AG09319 (cell line): Measurements from ENCODE around the gene PRLR.

Source experiments
- DNase-seq: peaks from one replicate; pipeline ENCODE4 v3.0.0-alpha.2; 2010; ENCODE audit warnings: low read depth; ENCODE audit errors: extremely low read depth
- TF ChIP-seq, protein P1 (sequence below): IDR thresholded peaks from 2 replicates; pipeline ENCODE4 v1.5.1; 2011; ENCODE audit warnings: low read depth, mild to moderate bottlenecking, inconsistent platforms, low read length, moderate library complexity

The PRLR gene

DNA sequence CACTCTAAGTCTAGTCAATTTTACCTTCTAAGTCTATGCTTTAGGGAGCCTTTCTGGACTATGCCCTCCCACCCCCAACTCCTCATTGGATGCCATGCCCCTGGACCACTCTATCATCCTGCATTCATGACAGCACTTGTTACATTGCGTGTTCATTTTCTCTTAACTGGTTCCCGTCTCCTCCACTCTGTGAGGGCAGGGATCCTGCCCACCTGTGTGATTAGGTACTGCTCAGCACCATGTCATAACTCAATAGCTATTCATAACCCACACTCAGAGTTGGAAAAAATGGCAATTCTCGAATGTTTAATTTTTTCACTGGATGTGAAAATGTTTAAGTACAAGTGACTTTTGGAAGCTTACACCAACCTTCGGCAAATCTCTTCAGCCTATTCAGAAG lies 88.5 kb downstream of the PRLR start:
- TF ChIP-seq, protein P1, sequence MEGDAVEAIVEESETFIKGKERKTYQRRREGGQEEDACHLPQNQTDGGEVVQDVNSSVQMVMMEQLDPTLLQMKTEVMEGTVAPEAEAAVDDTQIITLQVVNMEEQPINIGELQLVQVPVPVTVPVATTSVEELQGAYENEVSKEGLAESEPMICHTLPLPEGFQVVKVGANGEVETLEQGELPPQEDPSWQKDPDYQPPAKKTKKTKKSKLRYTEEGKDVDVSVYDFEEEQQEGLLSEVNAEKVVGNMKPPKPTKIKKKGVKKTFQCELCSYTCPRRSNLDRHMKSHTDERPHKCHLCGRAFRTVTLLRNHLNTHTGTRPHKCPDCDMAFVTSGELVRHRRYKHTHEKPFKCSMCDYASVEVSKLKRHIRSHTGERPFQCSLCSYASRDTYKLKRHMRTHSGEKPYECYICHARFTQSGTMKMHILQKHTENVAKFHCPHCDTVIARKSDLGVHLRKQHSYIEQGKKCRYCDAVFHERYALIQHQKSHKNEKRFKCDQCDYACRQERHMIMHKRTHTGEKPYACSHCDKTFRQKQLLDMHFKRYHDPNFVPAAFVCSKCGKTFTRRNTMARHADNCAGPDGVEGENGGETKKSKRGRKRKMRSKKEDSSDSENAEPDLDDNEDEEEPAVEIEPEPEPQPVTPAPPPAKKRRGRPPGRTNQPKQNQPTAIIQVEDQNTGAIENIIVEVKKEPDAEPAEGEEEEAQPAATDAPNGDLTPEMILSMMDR = no peak
- no peak for DNase-seq

DNA sequence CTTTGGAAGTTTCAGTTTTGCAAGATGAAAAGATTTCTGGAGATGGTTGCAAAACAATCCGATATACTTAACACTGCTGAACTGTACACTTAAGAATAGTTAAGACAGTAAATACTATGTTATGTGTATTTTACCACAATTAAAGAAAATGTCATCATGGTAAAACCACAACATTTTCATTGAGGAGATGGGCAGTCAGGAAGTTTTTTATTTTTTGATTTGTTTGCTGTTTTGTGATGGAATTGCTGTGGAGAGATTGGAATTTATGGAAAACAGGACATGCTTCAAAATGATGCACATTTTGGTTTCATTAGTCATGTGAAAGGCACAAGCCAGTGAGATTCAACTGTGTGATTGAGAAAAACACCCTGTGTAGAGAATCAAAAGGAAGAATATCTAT lies 92.1 kb downstream of the PRLR start:
- no peak for DNase-seq
- TF ChIP-seq, protein P1 = no peak

DNA sequence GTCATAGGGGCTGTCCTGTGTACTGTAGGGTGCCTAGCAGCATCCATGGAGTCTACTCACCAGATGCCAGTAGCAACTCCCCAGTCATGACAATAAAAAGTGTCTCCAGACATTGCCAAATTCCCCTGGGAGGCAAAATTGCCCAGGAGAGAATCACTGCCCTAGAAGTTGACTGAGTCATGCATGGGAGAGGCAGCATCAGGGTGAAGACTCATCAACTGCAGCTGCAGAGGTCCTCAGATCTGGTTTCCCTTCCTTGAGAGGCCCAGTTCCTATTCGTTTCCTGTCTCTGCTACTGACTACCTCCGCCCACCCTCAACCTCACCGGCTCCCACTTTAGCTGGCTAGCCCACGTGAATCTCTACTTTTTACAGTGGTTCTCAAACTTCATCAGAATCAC lies 93.9 kb downstream of the PRLR start:
- DNase-seq = peak; percentile 39
- TF ChIP-seq, protein P1 = no peak

DNA sequence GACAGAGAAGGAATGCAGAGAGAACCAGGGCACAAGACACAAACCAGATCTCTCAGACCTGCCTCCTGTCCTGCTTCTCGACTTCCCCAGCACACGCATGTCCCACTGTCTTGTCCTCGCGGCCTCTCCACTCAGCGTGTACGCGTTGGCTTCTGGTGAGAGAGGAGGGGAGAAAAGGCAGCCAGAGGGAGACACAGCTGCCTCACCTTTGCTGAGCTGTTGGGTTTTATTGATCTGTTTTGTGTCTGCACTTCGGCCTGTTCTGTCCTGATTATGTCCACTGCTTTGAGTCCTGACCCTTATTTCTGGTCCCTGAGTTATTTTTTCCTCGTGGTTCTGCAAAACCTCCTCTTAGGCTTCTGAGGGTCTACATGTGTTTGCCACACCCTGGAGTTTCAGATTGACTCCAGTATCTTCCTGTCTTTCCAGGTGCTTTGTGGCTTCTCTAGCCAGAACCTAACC lies 95.0 kb downstream of the PRLR start:
- TF ChIP-seq, protein P1 = no peak
- DNase-seq = no peak

DNA sequence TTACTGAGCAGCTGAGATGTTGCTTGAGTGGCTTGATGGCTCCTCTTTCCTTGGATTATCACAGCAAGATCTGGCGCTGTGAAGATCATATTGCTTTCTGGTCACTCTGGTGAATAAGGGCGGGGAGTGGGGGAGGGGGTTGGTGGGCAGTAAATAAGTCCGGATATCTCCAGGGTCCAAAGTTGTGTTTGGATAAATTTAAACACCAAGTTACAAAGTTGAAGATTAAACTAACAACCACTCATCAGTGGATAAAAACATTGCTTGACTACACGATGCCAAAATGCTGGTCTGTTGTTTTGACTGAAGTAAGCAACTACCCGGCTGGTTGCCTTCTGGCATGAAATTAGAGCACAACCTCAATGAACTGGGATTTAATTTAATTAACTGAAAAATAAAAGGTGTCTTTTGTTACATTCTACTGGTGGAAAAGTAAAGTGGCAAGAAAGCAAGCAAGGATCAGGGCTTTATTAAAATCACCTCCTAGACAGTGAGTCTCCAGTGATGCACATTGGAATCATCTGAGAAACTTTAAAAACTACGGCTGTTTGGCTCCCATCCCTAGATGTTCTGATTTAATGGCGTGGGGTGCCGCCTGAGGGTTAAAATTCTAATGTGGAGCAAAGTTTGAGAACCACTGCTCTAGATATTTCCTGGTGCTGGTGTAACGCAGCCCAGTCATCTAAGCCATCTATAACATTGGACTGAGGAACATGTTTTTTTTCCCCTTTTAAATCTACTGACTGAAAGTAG lies 95.8 kb downstream of the PRLR start:
- TF ChIP-seq, protein P1 = no peak
- DNase-seq = no peak

DNA sequence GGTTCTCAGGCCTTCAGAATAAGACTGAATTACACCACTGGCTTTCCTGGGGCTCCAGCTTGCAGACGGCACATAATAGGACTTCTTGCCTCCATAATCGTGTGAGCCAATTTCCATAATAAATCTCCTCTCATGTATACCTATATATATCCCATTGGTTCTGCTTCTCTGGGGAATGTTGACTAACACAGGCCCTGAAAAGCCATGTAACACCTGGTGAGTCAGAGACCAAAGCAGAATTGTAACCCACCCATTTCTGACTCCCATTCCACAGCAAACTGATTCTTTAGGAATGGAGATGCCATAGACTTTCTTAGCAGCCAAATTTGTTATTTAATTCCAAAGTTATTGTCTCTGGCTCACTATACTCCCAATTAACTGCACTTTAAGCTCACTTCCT lies 97.1 kb downstream of the PRLR start:
- no peak for DNase-seq
- TF ChIP-seq, protein P1 = no peak

DNA sequence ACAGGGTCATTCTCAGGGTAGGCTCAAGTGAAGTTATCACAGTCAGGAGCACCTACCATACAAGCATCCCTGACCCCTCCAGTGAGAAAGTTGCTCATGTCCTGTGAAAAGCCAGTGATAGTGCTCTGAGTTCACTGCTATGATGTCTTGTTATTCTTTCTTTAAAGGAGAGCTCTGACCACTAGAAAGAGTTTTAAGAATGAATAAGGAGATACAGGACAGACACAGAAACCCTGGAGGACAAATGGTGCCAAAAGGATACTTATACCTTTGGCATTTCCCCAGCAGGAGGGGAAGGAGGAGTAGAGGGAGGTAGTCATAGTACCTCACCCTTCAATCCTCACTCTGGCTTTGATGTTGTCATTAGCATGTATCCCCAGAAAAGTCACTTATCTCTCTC lies 98.6 kb downstream of the PRLR start:
- DNase-seq = no peak
- TF ChIP-seq, protein P1 = no peak
